ENCODE results near the gene NAV3.
A peak's percentile ranks its signal among the peaks of the same experiment; 100 is the strongest.

Gene NAV3

GRCh38 chr12:78090266-78090665 lies 259.6 kb downstream of the NAV3 start:
- no peak for DNase-seq (ENCODE audit: extremely low spot score)
- ChIA-PET CTCF (no interaction called here), POLR2A (no interaction called here)
- TF ChIP-seq NFRKB (IDR thresholded peaks at IDR 0.05) (no peak), CTBP1 (IDR thresholded peaks at IDR 0.05; ENCODE audit: borderline replicate concordance) (no peak), ZNF384 (IDR thresholded peaks at IDR 0.05) (no peak), ARNT (IDR thresholded peaks at IDR 0.05) (no peak), SP1 (IDR thresholded peaks at IDR 0.05) (no peak), BHLHE40 (IDR thresholded peaks at IDR 0.05; ENCODE audit: borderline replicate concordance) (no peak), ELF4 (IDR thresholded peaks at IDR 0.05) (no peak), L3MBTL2 (conservative IDR thresholded peaks at IDR 0.05) (no peak), TARDBP (IDR thresholded peaks at IDR 0.05) (no peak), SUZ12 (IDR thresholded peaks at IDR 0.05) (no peak)
- TF ChIP-seq, protein P1, sequence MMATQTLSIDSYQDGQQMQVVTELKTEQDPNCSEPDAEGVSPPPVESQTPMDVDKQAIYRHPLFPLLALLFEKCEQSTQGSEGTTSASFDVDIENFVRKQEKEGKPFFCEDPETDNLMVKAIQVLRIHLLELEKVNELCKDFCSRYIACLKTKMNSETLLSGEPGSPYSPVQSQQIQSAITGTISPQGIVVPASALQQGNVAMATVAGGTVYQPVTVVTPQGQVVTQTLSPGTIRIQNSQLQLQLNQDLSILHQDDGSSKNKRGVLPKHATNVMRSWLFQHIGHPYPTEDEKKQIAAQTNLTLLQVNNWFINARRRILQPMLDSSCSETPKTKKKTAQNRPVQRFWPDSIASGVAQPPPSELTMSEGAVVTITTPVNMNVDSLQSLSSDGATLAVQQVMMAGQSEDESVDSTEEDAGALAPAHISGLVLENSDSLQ (IDR thresholded peaks at IDR 0.05): no peak

- DNase-seq (ENCODE audit: extremely low spot score): no peak
- TF ChIP-seq NFRKB (IDR thresholded peaks at IDR 0.05): no peak
- no peak for TF ChIP-seq LEF1 (IDR thresholded peaks at IDR 0.05; ENCODE audit: borderline replicate concordance)
- no peak for TF ChIP-seq HDGF (IDR thresholded peaks at IDR 0.05; ENCODE audit: borderline replicate concordance)
- TF ChIP-seq ARNT (IDR thresholded peaks at IDR 0.05): no peak
- no peak for TF ChIP-seq SP1 (IDR thresholded peaks at IDR 0.05)
- no peak for TF ChIP-seq FOXK2 (IDR thresholded peaks at IDR 0.05)
- no peak for TF ChIP-seq CTBP1 (IDR thresholded peaks at IDR 0.05; ENCODE audit: borderline replicate concordance)
- no peak for TF ChIP-seq BHLHE40 (IDR thresholded peaks at IDR 0.05; ENCODE audit: borderline replicate concordance)
- TF ChIP-seq L3MBTL2 (conservative IDR thresholded peaks at IDR 0.05): no peak
- no peak for TF ChIP-seq FOXM1 (IDR thresholded peaks at IDR 0.05; ENCODE audit: borderline replicate concordance)
- TF ChIP-seq FOXA1 (IDR thresholded peaks at IDR 0.05): no peak
- TF ChIP-seq ZNF384 (IDR thresholded peaks at IDR 0.05): no peak
- no peak for TF ChIP-seq SUZ12 (IDR thresholded peaks at IDR 0.05)
- TF ChIP-seq TARDBP (IDR thresholded peaks at IDR 0.05): no peak
- POLR2A ChIA-PET: no interaction called here
- CTCF ChIA-PET: no interaction called here
Measured at GRCh38 chr12:78095623-78096022, 264.9 kb downstream of the NAV3 start.

GRCh38 chr12:78096909-78097597 lies 266.4 kb downstream of the NAV3 start:
- POLR2A ChIA-PET: no interaction called here
- TF ChIP-seq SP1 (IDR thresholded peaks at IDR 0.05) (no peak), TARDBP (IDR thresholded peaks at IDR 0.05) (no peak), FOXK2 (IDR thresholded peaks at IDR 0.05) (no peak), L3MBTL2 (conservative IDR thresholded peaks at IDR 0.05) (no peak), LEF1 (IDR thresholded peaks at IDR 0.05; ENCODE audit: borderline replicate concordance) (no peak), ZNF384 (IDR thresholded peaks at IDR 0.05) (no peak), BHLHE40 (IDR thresholded peaks at IDR 0.05; ENCODE audit: borderline replicate concordance) (no peak), HDGF (IDR thresholded peaks at IDR 0.05; ENCODE audit: borderline replicate concordance) (no peak), NFRKB (IDR thresholded peaks at IDR 0.05) (no peak), ELF4 (IDR thresholded peaks at IDR 0.05) (no peak)
- no peak for DNase-seq (ENCODE audit: extremely low spot score)

GRCh38 chr12:78099806-78100205 lies 269.1 kb downstream of the NAV3 start:
- ChIA-PET CTCF (no interaction called here), POLR2A (no interaction called here)
- TF ChIP-seq SP1 (IDR thresholded peaks at IDR 0.05): no peak
- no peak for TF ChIP-seq FOXA1 (IDR thresholded peaks at IDR 0.05)
- TF ChIP-seq, protein P1 (IDR thresholded peaks at IDR 0.05): peak; percentile 87
- TF ChIP-seq NFRKB (IDR thresholded peaks at IDR 0.05): no peak
- TF ChIP-seq SUZ12 (IDR thresholded peaks at IDR 0.05): no peak
- TF ChIP-seq FOXK2 (IDR thresholded peaks at IDR 0.05): no peak
- no peak for TF ChIP-seq BHLHE40 (IDR thresholded peaks at IDR 0.05; ENCODE audit: borderline replicate concordance)
- TF ChIP-seq L3MBTL2 (conservative IDR thresholded peaks at IDR 0.05): no peak
- peak; percentile 30; the same call in 1 of the 2 replicates for TF ChIP-seq CTBP1 (IDR thresholded peaks at IDR 0.05; ENCODE audit: borderline replicate concordance)
- TF ChIP-seq ARNT (IDR thresholded peaks at IDR 0.05): no peak
- TF ChIP-seq ZNF384 (IDR thresholded peaks at IDR 0.05): no peak
- TF ChIP-seq HDGF (IDR thresholded peaks at IDR 0.05; ENCODE audit: borderline replicate concordance): no peak
- TF ChIP-seq TARDBP (IDR thresholded peaks at IDR 0.05): no peak
- DNase-seq (ENCODE audit: extremely low spot score): no peak

More at GRCh38 chr12:78096909-78097597, 266.4 kb downstream of the NAV3 start:
- CTCF ChIA-PET: no interaction called here

DNA sequence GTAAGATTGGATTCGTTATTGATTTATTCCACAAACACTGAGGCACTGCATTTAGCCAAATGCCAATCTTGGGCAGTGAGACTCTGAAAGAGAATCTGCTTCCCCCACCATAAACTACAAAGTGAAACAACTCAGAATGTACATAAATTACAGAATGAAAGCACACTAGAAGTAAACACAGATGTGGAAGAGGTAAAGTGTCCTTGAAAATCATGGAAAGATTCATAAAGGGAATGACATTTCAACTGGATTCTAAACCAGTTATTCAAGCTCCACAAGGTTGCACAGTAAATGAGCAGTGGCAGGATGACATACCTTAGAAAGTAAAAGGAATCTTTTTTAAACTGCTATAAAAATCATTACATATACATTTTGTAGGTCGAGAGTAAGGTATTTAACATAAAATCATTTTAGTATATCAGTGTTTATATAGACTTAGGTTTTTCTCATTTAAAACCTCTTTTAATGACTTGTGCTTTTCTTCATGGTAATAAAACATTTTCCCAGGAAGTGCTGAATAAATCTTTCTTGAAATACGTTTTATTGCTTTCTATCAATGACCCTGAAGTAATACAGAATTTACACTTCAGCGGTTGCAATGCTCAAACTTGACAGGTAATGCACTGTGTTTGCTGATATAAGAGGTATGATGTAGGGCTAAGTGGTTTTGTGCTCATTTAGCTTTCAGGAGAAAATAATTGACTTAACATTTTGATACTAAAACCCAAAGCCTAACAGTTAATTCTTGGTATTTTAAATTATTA lies 270.6 kb downstream of the NAV3 start:
- POLR2A ChIA-PET: no interaction called here
- peak; percentile 25 for DNase-seq (ENCODE audit: extremely low spot score)
- no peak for TF ChIP-seq L3MBTL2 (conservative IDR thresholded peaks at IDR 0.05)
- TF ChIP-seq ELF4 (IDR thresholded peaks at IDR 0.05): peak; percentile 48; the same call in 1 of the 2 replicates
- no peak for TF ChIP-seq FOXM1 (IDR thresholded peaks at IDR 0.05; ENCODE audit: borderline replicate concordance)
- peak; percentile 61; the same call in 1 of the 2 replicates for TF ChIP-seq CTBP1 (IDR thresholded peaks at IDR 0.05; ENCODE audit: borderline replicate concordance)
- TF ChIP-seq, protein P1 (IDR thresholded peaks at IDR 0.05): peak; percentile 88
- CTCF ChIA-PET: interaction anchor here (1.7 kb wide), 1 partner anchor 16 kb away, joined by 5 read pairs; no protein-coding TSS in a partner anchor

All from HEK293T (cell line).